ENCODE results near the gene ADAP2.
"Not testable (repeated sequence)": the region's sequence is repeated elsewhere in the genome, so short reads cannot be mapped to it uniquely, and the experiment has no call there.

DNA sequence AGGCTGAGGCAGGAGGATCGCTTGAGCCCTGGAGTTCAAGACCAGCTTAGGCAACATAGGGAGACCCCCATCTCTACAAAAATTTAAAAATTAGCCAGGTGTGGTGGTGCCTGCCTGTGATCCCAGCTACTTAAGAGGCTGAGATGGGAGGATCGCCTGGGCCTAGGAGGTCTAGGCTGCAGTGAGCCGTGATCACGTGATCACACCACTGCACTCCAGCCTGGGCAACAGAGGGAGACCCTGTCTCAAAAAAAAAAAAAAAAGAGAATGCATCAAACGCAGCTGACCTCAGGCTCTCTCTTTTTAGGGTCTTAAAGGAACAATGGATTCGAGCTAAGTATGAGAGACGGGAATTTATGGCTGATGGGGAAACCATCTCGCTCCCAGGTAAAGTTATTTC lies 9.8 kb downstream of the ADAP2 start:
- TF ChIP-seq POLR2A, POLR2AphosphoS5 (IDR thresholded peaks at IDR 0.05): not testable (repeated sequence)
- TF ChIP-seq, protein P1, sequence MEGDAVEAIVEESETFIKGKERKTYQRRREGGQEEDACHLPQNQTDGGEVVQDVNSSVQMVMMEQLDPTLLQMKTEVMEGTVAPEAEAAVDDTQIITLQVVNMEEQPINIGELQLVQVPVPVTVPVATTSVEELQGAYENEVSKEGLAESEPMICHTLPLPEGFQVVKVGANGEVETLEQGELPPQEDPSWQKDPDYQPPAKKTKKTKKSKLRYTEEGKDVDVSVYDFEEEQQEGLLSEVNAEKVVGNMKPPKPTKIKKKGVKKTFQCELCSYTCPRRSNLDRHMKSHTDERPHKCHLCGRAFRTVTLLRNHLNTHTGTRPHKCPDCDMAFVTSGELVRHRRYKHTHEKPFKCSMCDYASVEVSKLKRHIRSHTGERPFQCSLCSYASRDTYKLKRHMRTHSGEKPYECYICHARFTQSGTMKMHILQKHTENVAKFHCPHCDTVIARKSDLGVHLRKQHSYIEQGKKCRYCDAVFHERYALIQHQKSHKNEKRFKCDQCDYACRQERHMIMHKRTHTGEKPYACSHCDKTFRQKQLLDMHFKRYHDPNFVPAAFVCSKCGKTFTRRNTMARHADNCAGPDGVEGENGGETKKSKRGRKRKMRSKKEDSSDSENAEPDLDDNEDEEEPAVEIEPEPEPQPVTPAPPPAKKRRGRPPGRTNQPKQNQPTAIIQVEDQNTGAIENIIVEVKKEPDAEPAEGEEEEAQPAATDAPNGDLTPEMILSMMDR (IDR thresholded peaks at IDR 0.05) = not testable (repeated sequence)
